Panc1 (cell line): ENCODE measurements around the gene ADORA2B. TPM values are rescaled to one million over a fixed set of nuclear protein-coding genes. Genes with fewer than 3 reads are reported as not detected.

Source experiments
- ATAC-seq: fragments of 200-7000 bp; cut with Tn5 transposase; 2 replicates; pipeline ENCODE4 v1.9.1; 2020; ENCODE audit warnings: mild to moderate bottlenecking, moderate library complexity
- BruUV-seq: library from RNA; stranded (reverse); fragments of 400-500 nt; replicated peaks from 2 replicates; lab custom pipeline; 2021; lab: Mats Ljungman, UMichigan
- CTCF ChIA-PET: fragments of 300-600 bp; sonication (Branson Sonifier 250); formaldehyde crosslinking; loops from one replicate; lab custom pipeline; 2022; ENCODE audit warnings: antibody characterized with exemption; lab: Charles Lee
- POLR2A ChIA-PET: fragments of 300-600 bp; sonication (Branson Sonifier 250); formaldehyde crosslinking; loops from one replicate; lab custom pipeline; 2022; ENCODE audit warnings: antibody characterized with exemption; lab: Charles Lee
- DNase-seq: peaks from one replicate; pipeline ENCODE4 v3.0.0-alpha.2; 2010; ENCODE audit warnings: low read depth, low spot score
- H3K27ac ChIP-seq: 2 replicates; pipeline ENCODE4 v1.5.1; 2011; ENCODE audit warnings: mild to moderate bottlenecking, low read length, inconsistent platforms
- H3K27me3 ChIP-seq: fragments of 200-500 bp; sonication (Bioruptor generic); 2 replicates; pipeline ENCODE4 v1.6.0; 2014; ENCODE audit warnings: low read length, inconsistent platforms; ENCODE audit not compliant: control insufficient read depth, insufficient read depth
- H3K36me3 ChIP-seq: fragments of 200-500 bp; sonication (Bioruptor generic); 2 replicates; pipeline ENCODE4 v1.5.1; 2014; ENCODE audit warnings: inconsistent platforms, mild to moderate bottlenecking, low read length, moderate library complexity; ENCODE audit not compliant: control insufficient read depth, insufficient read depth
- H3K4me1 ChIP-seq: 2 replicates; pipeline ENCODE4 v1.5.1; 2011; ENCODE audit warnings: inconsistent platforms, mild to moderate bottlenecking, low read length, moderate library complexity; ENCODE audit not compliant: control insufficient read depth, insufficient read depth
- H3K4me3 ChIP-seq, 2 experiments: 2 replicates each; pipeline ENCODE4 v1.5.1; 2011 to 2012; ENCODE audit warnings: low read depth in 2 of 2, low read length in 2 of 2, mild to moderate bottlenecking in 2 of 2, inconsistent platforms in 1 of 2, moderate library complexity in 1 of 2
- H3K9me3 ChIP-seq: fragments of 200-500 bp; sonication (Bioruptor generic); 2 replicates; pipeline ENCODE4 v1.5.1; 2014; ENCODE audit warnings: low read depth, mild to moderate bottlenecking, inconsistent platforms, low read length, moderate library complexity; ENCODE audit not compliant: control insufficient read depth, insufficient read depth
- CTCF ChIP-seq: fragments of 450-650 bp; IDR thresholded peaks from 2 replicates; pipeline ENCODE4 v1.5.1; 2017; ENCODE audit warnings: mild to moderate bottlenecking
- POLR2AphosphoS5 ChIP-seq: IDR thresholded peaks from 2 replicates; pipeline ENCODE4 v1.6.1; 2012; ENCODE audit warnings: mild to moderate bottlenecking, low read depth, low read length, moderate library complexity
- REST ChIP-seq, 2 experiments: IDR thresholded peaks; 2 replicates each; pipeline ENCODE4 v1.6.1; 2011 to 2012; ENCODE audit warnings: low read depth in 2 of 2, control low read depth in 1 of 2, low read length in 1 of 2, mild to moderate bottlenecking in 1 of 2, moderate library complexity in 1 of 2; ENCODE audit not compliant: insufficient read depth in 1 of 2
- SIN3A ChIP-seq: IDR thresholded peaks from 2 replicates; pipeline ENCODE4 v1.6.1; 2012; ENCODE audit warnings: low read depth, mild to moderate bottlenecking, low read length, moderate library complexity, borderline replicate concordance; ENCODE audit not compliant: insufficient read depth
- TCF7L2 ChIP-seq: IDR thresholded peaks from 2 replicates; pipeline ENCODE4 v1.6.1; 2011; ENCODE audit warnings: mild to moderate bottlenecking, low read depth, low read length, inconsistent platforms
- in situ Hi-C: cut with HindIII; loops from 2 replicates; pipeline ENCODE4 v1.10.0; 2016; ENCODE audit warnings: low sequenced_read_pairs, low pct_unique_long_range_greater_than_20kb
- intact Hi-C: fragments of 100-400 bp; cut with micrococcal nuclease; formaldehyde crosslinking; loops from one replicate; pipeline ENCODE4 v1.10.0; 2022; ENCODE audit not compliant: unreplicated experiment
- total RNA-seq: library from RNA; stranded (reverse); gene quantifications from one replicate; pipeline ENCODE4 v1.2.1, GENCODE V29; 2021; ENCODE audit not compliant: unreplicated experiment

The ADORA2B gene
- total RNA-seq, 1 experiment from 2014 or later: 42.7 TPM

- Histone ChIP-seq H3K27me3 (no peaks in the 10 kb centered on the region), H3K36me3 (peaks cover 2% of the 10 kb centered on the region; the same call in 1 of the 2 replicates), H3K9me3 (no peaks in the 10 kb centered on the region), H3K27ac (no peak overlapping the region), H3K4me1 (peaks cover 37% of the 10 kb centered on the region), H3K4me3 (no peak overlapping the region)
- DNase-seq (no peak), ATAC-seq (no peak)
- intact Hi-C loops: no loop called here
- CTCF ChIA-PET: no interaction called here
- in situ Hi-C loops: no loop called here
- no peak for TF ChIP-seq POLR2AphosphoS5
- BruUV-seq: no TSS peak
- POLR2A ChIA-PET: no interaction called here
Observed at GRCh38 chr17:15972497-15972951, 27.6 kb downstream of the ADORA2B start.

GRCh38 chr17:15973016-15973415 is 28.1 kb downstream of the ADORA2B start:
- ATAC-seq (no peak; the same call in 1 of the 2 replicates), DNase-seq (no peak)
- Histone ChIP-seq H3K27ac (peak overlapping the region; percentile 29; the same call in 1 of the 2 replicates), H3K27me3 (no peaks in the 10 kb centered on the region), H3K9me3 (no peaks in the 10 kb centered on the region), H3K4me1 (peaks cover 32% of the 10 kb centered on the region), H3K36me3 (peaks cover 2% of the 10 kb centered on the region; the same call in 1 of the 2 replicates), H3K4me3 (no peak overlapping the region)
- ChIA-PET CTCF (no interaction called here), POLR2A (no interaction called here)
- in situ Hi-C loops: no loop called here
- intact Hi-C loops: no loop called here
- TF ChIP-seq SIN3A (no peak), CTCF (no peak), REST (IDR thresholded peaks at IDR 0.05; ENCODE audit: insufficient read depth in 1 of 2, low read depth in 2 of 2, low read length in 1 of 2) (no peak), TCF7L2 (no peak), POLR2AphosphoS5 (no peak)
- no TSS peak for BruUV-seq

GRCh38 chr17:15973834-15974233 is 28.9 kb downstream of the ADORA2B start:
- POLR2A ChIA-PET: no interaction called here
- CTCF ChIA-PET: no interaction called here
- no TSS peak for BruUV-seq
- 0 out of 2 replicates have a peak overlapping the region, but pooled peaks have one; percentile 39 for H3K27ac ChIP-seq
- DNase-seq (no peak), ATAC-seq (no peak)
- H3K4me1 ChIP-seq: peaks cover 30% of the 10 kb centered on the region
- no peaks in the 10 kb centered on the region for H3K9me3 ChIP-seq
- TF ChIP-seq POLR2AphosphoS5: no peak
- TF ChIP-seq TCF7L2: no peak
- TF ChIP-seq REST (IDR thresholded peaks at IDR 0.05; ENCODE audit: insufficient read depth in 1 of 2, low read depth in 2 of 2, low read length in 1 of 2): no peak
- no peak for TF ChIP-seq SIN3A
- TF ChIP-seq CTCF: no peak
- in situ Hi-C loops: no loop called here
- intact Hi-C loops: no loop called here
- no peaks in the 10 kb centered on the region for H3K27me3 ChIP-seq
- peaks cover 2% of the 10 kb centered on the region; the same call in 1 of the 2 replicates for H3K36me3 ChIP-seq
- H3K4me3 ChIP-seq: no peak overlapping the region
